PFSK-1 (cell line): Measurements from ENCODE around the gene NUDT1.
A peak's percentile ranks its signal among the peaks of the same experiment; 100 is the strongest.

Source experiments
- FOXP2 ChIP-seq: optimal IDR thresholded peaks from 2 replicates; pipeline ENCODE3; 2011; ENCODE audit warnings: borderline replicate concordance, control low read depth, inconsistent platforms; ENCODE audit not compliant: insufficient read depth; ENCODE audit errors: extremely low read length, extremely low read depth
- POLR2AphosphoS5 ChIP-seq: IDR thresholded peaks from 2 replicates; pipeline ENCODE4 v1.6.1; 2012; ENCODE audit warnings: low read depth, mild to moderate bottlenecking, control low read depth, low read length, moderate library complexity
- REST ChIP-seq, 2 experiments: IDR thresholded peaks; 2 replicates each; pipeline versions ENCODE4 v1.6.1 to v1.8.0; 2011 to 2012; ENCODE audit warnings: low read depth in 2 of 2, low read length in 2 of 2, control low read depth in 1 of 2, inconsistent platforms in 1 of 2, mild to moderate bottlenecking in 1 of 2, moderate library complexity in 1 of 2; ENCODE audit not compliant: insufficient read depth in 1 of 2
- SIN3A ChIP-seq: IDR thresholded peaks from 2 replicates; pipeline ENCODE4 v1.6.1; 2012; ENCODE audit warnings: mild to moderate bottlenecking, low read length, moderate library complexity, borderline replicate concordance; ENCODE audit not compliant: insufficient read depth
- TAF1 ChIP-seq: IDR thresholded peaks from 2 replicates; pipeline ENCODE4 v1.6.1; 2012; ENCODE audit warnings: low read length, control low read depth, borderline replicate concordance; ENCODE audit not compliant: insufficient read depth

The NUDT1 gene

GRCh38 chr7:2263176-2263575, 21.1 kb downstream of the NUDT1 start:
- no peak for TF ChIP-seq SIN3A
- no peak for TF ChIP-seq TAF1
- no peak for TF ChIP-seq POLR2AphosphoS5
- no peak for TF ChIP-seq REST (IDR thresholded peaks at IDR 0.05; ENCODE audit: insufficient read depth in 1 of 2, low read depth in 2 of 2, low read length in 2 of 2)
- TF ChIP-seq FOXP2 = no peak

GRCh38 chr7:2264158-2264557, 22.1 kb downstream of the NUDT1 start:
- TF ChIP-seq FOXP2 (no peak), SIN3A (no peak), TAF1 (no peak), REST (IDR thresholded peaks at IDR 0.05; ENCODE audit: insufficient read depth in 1 of 2, low read depth in 2 of 2, low read length in 2 of 2) (no peak), POLR2AphosphoS5 (no peak)

- TF ChIP-seq SIN3A (peak; percentile 41; the same call in 1 of the 2 replicates), TAF1 (no peak), FOXP2 (peak; percentile 68), REST (IDR thresholded peaks at IDR 0.05; ENCODE audit: insufficient read depth in 1 of 2, low read depth in 2 of 2, low read length in 2 of 2) (no peak)
These were observed 24.9 kb downstream of the NUDT1 start for GRCh38 chr7:2266911-2267310.

- TF ChIP-seq REST (IDR thresholded peaks at IDR 0.05; ENCODE audit: insufficient read depth in 1 of 2, low read depth in 2 of 2, low read length in 2 of 2) = no peak
- TF ChIP-seq FOXP2 = no peak
- TF ChIP-seq POLR2AphosphoS5 = no peak
- no peak for TF ChIP-seq SIN3A
- TF ChIP-seq TAF1 = no peak
These were observed 28.0 kb downstream of the NUDT1 start for GRCh38 chr7:2269991-2270460.

- TF ChIP-seq FOXP2 = no peak
These were observed 28.5 kb downstream of the NUDT1 start for GRCh38 chr7:2270495-2270894.
